Measurements from ENCODE around the gene MAGEB1.

The MAGEB1 gene

DNA sequence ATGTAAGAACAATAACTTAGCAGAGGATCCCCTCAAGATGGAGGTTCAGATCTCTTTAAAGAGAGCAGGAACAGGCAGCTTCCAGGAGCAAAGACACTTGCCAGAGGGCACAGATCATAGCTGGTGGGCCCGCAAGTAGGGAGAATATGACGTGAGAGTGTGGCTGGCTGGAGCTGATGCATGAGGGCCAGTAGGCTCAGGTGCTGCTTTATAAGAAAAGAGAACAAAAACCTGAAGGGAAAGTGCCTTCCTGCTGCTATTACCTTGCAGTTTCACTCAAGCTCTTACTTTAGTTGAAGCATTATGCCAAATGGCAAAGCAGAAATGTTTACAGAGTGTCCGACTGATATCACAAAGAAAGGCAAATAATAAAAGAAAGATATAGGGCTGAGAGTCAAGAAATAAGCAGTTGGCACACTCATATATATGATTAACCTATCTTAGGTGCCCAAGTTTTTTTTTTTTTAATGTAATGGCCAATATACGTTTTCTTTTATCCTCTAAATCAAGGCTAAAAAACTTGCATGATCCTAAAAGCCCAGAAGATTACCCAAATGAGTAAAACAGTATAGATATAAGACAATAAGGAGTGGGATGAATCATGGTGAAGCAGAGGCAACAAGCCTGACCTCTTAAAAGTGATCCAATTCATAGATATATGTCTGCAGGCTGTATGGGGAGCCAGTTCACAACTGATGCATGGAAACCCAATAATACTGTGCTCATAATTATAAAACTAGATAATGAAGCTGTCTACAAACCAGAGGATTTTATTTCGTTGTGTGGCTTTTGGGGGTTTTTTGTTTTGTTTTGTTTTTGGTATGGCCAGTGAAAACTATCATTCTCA lies 49.7 kb downstream of the MAGEB1 start:
- no peak for DNase-seq (ENCODE audit: low read depth)

GRCh38 chrX:30301208-30301607 lies 54.3 kb downstream of the MAGEB1 start:
- DNase-seq (ENCODE audit: low read depth): no peak

Measured in stimulated activated CD8-positive, alpha-beta memory T cell treated with anti-CD3 and anti-CD28 coated beads, Interleukin-4, amount 100 ng/mL, for 24 hours (primary cell).